HG02571 (cell line): ENCODE measurements around the gene LAMA5.

Experiments
- ATAC-seq: cut with Tn5 transposase; IDR thresholded peaks from one replicate; pipeline ENCODE4 v1.9.1; 2021; ENCODE audit warnings: mild to moderate bottlenecking, moderate library complexity; ENCODE audit not compliant: unreplicated experiment

Gene LAMA5

GRCh38 chr20:62293111-62293784, 73.9 kb downstream of the LAMA5 start:
- no peak for ATAC-seq

- no peak for ATAC-seq
Measured at GRCh38 chr20:62292108-62292507, 75.0 kb downstream of the LAMA5 start.

GRCh38 chr20:62291251-62292066, 75.7 kb downstream of the LAMA5 start:
- ATAC-seq: no peak

GRCh38 chr20:62289898-62290297, 77.2 kb downstream of the LAMA5 start:
- ATAC-seq: no peak

GRCh38 chr20:62289131-62289530, 78.0 kb downstream of the LAMA5 start:
- no peak for ATAC-seq

- no peak for ATAC-seq
Measured at GRCh38 chr20:62288535-62289105, 78.5 kb downstream of the LAMA5 start.

GRCh38 chr20:62287759-62288534, 79.2 kb downstream of the LAMA5 start:
- ATAC-seq: no peak

- ATAC-seq: no peak
Measured at GRCh38 chr20:62287129-62287528, 80.0 kb downstream of the LAMA5 start.

- ATAC-seq: no peak
Measured at GRCh38 chr20:62286493-62287064, 80.5 kb downstream of the LAMA5 start.

- no peak for ATAC-seq
Measured at GRCh38 chr20:62285722-62286121, 81.4 kb downstream of the LAMA5 start.

GRCh38 chr20:62285151-62285550, 82.0 kb downstream of the LAMA5 start:
- ATAC-seq: no peak

- ATAC-seq: no peak
Measured at GRCh38 chr20:62284448-62284847, 82.7 kb downstream of the LAMA5 start.

- no peak for ATAC-seq
Measured at GRCh38 chr20:62282877-62283503, 84.1 kb downstream of the LAMA5 start.

- ATAC-seq: no peak
Measured at GRCh38 chr20:62282103-62282502, 85.0 kb downstream of the LAMA5 start.

- ATAC-seq: no peak
Measured at GRCh38 chr20:62281161-62281933, 85.8 kb downstream of the LAMA5 start.

- ATAC-seq: no peak
Measured at GRCh38 chr20:62280303-62280702, 86.8 kb downstream of the LAMA5 start.

- ATAC-seq: no peak
Measured at GRCh38 chr20:62277253-62277652, 89.9 kb downstream of the LAMA5 start.

- ATAC-seq: no peak
Measured at GRCh38 chr20:62276439-62276838, 90.7 kb downstream of the LAMA5 start.

GRCh38 chr20:62275219-62275618, 91.9 kb downstream of the LAMA5 start:
- no peak for ATAC-seq
